Fibroblast of villous mesenchyme (primary cell): ENCODE data around the gene TSHZ2. TPM values are rescaled to one million over a fixed set of nuclear protein-coding genes. Genes with fewer than 3 reads are reported as not detected.
A peak's percentile ranks its signal among the peaks of the same experiment; 100 is the strongest.

Experiments
- DNase-seq: peaks from one replicate; pipeline ENCODE4 v3.0.0-alpha.2; 2010; ENCODE audit warnings: low read depth
- H3K4me3 ChIP-seq: 2 replicates; pipeline ENCODE4 v1.5.1; 2011; ENCODE audit warnings: low read depth, mild to moderate bottlenecking, low read length
- total RNA-seq: library from RNA; depleted of rRNA; stranded (reverse); fragments of >200 nt; gene quantifications from 2 replicates; pipeline ENCODE4 v1.2.3, GENCODE V29; 2012
- TF ChIP-seq, protein P1 (sequence below): IDR thresholded peaks from 2 replicates; pipeline ENCODE4 v1.5.1; 2012; ENCODE audit warnings: low read depth, mild to moderate bottlenecking, low read length; ENCODE audit not compliant: insufficient read depth

TSHZ2 gene
- total RNA-seq, 1 donor: 2.6 TPM

- TF ChIP-seq, protein P1, sequence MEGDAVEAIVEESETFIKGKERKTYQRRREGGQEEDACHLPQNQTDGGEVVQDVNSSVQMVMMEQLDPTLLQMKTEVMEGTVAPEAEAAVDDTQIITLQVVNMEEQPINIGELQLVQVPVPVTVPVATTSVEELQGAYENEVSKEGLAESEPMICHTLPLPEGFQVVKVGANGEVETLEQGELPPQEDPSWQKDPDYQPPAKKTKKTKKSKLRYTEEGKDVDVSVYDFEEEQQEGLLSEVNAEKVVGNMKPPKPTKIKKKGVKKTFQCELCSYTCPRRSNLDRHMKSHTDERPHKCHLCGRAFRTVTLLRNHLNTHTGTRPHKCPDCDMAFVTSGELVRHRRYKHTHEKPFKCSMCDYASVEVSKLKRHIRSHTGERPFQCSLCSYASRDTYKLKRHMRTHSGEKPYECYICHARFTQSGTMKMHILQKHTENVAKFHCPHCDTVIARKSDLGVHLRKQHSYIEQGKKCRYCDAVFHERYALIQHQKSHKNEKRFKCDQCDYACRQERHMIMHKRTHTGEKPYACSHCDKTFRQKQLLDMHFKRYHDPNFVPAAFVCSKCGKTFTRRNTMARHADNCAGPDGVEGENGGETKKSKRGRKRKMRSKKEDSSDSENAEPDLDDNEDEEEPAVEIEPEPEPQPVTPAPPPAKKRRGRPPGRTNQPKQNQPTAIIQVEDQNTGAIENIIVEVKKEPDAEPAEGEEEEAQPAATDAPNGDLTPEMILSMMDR: no peak
- DNase-seq: no peak
- peak overlapping the region; percentile 56 for H3K4me3 ChIP-seq
Measured at GRCh38 chr20:52974179-52974594, 2.0 kb downstream of the TSHZ2 start.

DNA sequence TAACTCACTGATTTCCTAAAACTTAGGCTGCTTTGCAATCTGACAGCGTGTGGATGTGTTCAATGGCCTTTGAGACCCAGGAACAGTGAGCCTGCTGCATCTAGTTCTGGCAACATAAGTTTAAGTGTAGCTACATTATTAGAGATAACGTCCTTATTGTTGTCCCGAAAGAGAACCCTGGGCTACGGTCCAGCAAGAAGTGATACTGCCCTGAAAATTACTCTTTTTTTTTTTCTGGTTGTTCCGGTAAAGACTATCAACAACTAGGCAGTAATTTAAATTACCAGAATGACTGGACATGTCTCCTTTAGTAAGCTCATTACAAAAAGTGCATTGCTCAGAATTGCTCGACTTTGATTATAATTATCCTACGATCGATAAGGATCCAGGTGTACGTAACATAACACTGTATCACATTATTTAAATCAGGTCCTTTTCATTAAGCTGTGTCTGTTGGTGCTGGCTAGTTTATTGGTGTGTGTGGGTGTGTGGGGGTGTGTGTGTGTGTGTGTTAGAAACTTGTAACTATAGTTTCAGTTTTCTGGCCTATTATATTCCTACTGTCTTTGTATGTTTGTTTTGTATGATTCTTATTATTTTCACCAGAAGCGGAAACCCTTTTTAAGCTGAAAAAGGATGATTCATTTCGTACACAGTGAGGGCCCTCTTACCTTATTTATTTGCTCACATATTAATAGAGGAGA lies 3.0 kb downstream of the TSHZ2 start:
- TF ChIP-seq, protein P1: no peak
- no peak for DNase-seq
- H3K4me3 ChIP-seq: peak overlapping the region; percentile 37

DNA sequence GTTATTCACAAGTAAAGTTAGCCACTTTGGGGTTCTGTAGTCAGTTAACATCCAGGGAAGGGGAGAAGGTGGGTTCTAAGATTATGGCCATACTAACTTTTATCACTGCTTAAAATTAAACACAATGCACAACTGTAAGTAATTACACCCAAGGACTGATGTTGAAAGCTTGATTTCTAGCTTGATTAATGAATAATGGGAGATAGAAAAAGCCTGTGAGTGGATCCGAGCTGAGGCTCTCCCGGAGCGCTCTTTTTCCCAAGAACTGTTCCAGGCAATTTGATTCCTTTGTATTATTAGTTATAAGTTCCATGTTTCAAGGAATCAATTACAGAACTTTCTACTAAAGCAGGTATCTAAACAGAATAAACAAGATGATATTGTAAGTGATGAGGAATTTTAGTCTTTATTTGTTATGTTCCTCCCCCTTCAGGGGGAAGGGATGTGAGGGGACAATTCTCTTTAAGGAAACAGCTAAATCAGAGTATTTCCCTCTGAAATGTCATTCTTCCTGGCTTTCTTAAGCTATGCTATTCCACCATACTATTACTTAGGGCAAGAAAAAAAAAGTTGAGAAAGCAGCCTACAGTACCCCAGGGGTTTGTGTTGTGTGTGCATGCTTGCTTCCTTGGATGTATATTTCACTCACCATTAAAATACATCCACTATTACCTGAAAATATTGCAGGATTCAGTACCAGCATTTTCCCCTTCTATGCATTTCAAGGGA lies 3.8 kb downstream of the TSHZ2 start:
- no peak overlapping the region for H3K4me3 ChIP-seq
- DNase-seq: no peak
- TF ChIP-seq, protein P1: no peak

- DNase-seq: no peak
Measured at GRCh38 chr20:52978851-52979250, 6.7 kb downstream of the TSHZ2 start.

GRCh38 chr20:52981051-52981450 lies 8.9 kb downstream of the TSHZ2 start:
- H3K4me3 ChIP-seq: no peak overlapping the region
- DNase-seq: no peak
- TF ChIP-seq, protein P1: no peak

More at GRCh38 chr20:52978851-52979250, 6.7 kb downstream of the TSHZ2 start:
- H3K4me3 ChIP-seq: no peak overlapping the region
- TF ChIP-seq, protein P1: no peak

DNA sequence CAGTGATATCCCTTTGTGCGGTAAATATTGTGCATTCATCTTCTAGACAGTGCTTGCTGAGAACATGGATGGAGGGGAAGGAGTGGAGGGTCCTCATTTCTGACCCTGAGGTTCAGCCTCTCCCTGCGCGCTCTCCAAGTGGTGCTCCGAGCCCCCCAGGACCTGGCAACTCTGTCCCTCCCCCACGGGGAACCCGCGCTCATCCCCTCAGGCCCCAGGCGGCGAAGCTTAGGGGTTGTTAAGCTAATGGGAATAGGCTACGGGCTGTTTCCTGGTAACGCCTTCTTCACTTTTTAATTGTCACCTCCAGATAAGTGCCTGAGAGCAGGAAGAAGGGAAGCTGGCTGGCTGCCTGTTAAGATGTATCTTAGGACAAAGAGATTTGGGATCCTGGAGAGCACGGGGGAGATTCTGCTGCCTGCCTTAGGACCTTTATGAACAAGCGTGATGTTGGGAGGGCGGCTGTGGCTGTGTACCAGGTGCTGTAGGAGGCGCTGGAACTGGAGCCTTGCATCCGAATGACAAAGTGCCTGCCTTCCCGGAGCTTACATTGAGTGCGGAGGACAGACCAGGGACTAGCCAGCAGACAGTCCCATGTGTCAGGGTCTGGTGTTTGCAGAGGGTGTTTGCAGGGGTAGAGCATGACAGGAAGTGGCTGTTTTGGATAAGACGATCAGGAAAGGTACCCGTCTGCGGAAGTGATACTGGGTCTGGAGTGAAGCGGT lies 11.7 kb downstream of the TSHZ2 start:
- no peak for DNase-seq
- TF ChIP-seq, protein P1: no peak
- H3K4me3 ChIP-seq: no peak overlapping the region
